Measurements from ENCODE around the gene SMIM13. TPM values are rescaled to one million over a fixed set of nuclear protein-coding genes. Genes with fewer than 3 reads are reported as not detected.

Gene SMIM13
- total and polyA plus RNA-seq, 2 donors (not counting 3 experiments of a cell fraction or from before 2014, with no cell fraction given) = 3.2 to 14.7 TPM

DNA sequence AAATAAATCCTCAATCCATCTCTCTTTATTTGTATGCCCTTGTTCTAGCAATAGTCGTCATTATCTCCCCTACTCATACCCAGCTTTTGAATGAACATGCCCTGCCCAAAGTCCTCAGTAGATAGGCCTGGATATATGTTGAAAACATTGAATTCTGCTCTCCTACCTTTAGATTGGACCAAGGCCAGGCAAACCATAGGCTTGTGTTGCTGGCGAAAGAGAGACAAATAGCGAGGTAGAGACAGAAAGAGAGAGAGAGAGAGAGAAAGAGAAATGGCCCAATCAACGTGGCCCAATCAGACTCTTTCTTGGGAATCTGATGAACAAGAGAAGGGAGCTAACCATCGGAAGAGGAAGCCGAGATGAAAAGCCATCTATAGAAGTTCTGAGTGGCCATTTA, 93.7 kb downstream of the SMIM13 start:
- peaks cover 2% of the 10 kb centered on the region for H3K79me2 ChIP-seq (ENCODE audit: control insufficient read depth, insufficient read depth, low read length)
- no peak overlapping the region for H3K9ac ChIP-seq (replicated peaks; ENCODE audit: extremely low read depth, insufficient read depth, low read length)
- ChIA-PET POLR2A (no interaction called here), CTCF (interaction anchor here (0.8 kb wide), 1 partner anchor 15 kb away, joined by 3 read pairs; no protein-coding TSS in a partner anchor)
- no peak for DNase-seq (ENCODE audit: low read depth, low spot score)
- FAIRE-seq = no peak
- H3K4me3 ChIP-seq (replicated peaks in 1 of 3; ENCODE audit: insufficient read depth in 1 of 3, low read depth in 1 of 3, low read length in 3 of 3) = no peak overlapping the region
- H2AFZ ChIP-seq (ENCODE audit: low read depth, low read length) = no peak overlapping the region
- dilution Hi-C loops (cut with MboI; ENCODE audit: extremely low pct_ligation_motif_present, low sequenced_read_pairs) (no loop called here), intact Hi-C loops (cut with micrococcal nuclease) (no loop called here)
- no peaks in the 10 kb centered on the region for H3K9me1 ChIP-seq (replicated peaks; ENCODE audit: control insufficient read depth, extremely low read depth, insufficient read depth, low read length)
- no peak for TF ChIP-seq GATA2 (IDR thresholded peaks at IDR 0.05; ENCODE audit: insufficient read depth, insufficient read length, low read depth, low read length)
- TF ChIP-seq, protein P1, sequence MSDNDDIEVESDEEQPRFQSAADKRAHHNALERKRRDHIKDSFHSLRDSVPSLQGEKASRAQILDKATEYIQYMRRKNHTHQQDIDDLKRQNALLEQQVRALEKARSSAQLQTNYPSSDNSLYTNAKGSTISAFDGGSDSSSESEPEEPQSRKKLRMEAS (IDR thresholded peaks at IDR 0.05; ENCODE audit: insufficient read depth, insufficient read length) = no peak
- TF ChIP-seq, protein P2, sequence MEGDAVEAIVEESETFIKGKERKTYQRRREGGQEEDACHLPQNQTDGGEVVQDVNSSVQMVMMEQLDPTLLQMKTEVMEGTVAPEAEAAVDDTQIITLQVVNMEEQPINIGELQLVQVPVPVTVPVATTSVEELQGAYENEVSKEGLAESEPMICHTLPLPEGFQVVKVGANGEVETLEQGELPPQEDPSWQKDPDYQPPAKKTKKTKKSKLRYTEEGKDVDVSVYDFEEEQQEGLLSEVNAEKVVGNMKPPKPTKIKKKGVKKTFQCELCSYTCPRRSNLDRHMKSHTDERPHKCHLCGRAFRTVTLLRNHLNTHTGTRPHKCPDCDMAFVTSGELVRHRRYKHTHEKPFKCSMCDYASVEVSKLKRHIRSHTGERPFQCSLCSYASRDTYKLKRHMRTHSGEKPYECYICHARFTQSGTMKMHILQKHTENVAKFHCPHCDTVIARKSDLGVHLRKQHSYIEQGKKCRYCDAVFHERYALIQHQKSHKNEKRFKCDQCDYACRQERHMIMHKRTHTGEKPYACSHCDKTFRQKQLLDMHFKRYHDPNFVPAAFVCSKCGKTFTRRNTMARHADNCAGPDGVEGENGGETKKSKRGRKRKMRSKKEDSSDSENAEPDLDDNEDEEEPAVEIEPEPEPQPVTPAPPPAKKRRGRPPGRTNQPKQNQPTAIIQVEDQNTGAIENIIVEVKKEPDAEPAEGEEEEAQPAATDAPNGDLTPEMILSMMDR (IDR thresholded peaks at IDR 0.05; ENCODE audit: extremely low read depth in 1 of 2, insufficient read depth in 1 of 2, low read depth in 1 of 2, low read length in 2 of 2) = no peak
- no peak for TF ChIP-seq POLR2AphosphoS5 (IDR thresholded peaks at IDR 0.05; ENCODE audit: insufficient read depth, low read depth, low read length)
- no peak for TF ChIP-seq FOS (IDR thresholded peaks at IDR 0.05; ENCODE audit: borderline replicate concordance, insufficient read depth, low read length)
- no peaks in the 10 kb centered on the region for H3K9me3 ChIP-seq (replicated peaks; ENCODE audit: control insufficient read depth, insufficient read depth, low read length)
- H3K27ac ChIP-seq (ENCODE audit: insufficient read depth, low read depth, low read length) = no peak overlapping the region
- H3K4me1 ChIP-seq (ENCODE audit: control insufficient read depth, extremely low read depth, insufficient read depth, low read length) = no peaks in the 10 kb centered on the region
- BruUV-seq (replicated peaks) = no TSS peak
- H3K27me3 ChIP-seq (ENCODE audit: control insufficient read depth in 2 of 2, insufficient read depth in 2 of 2, low read length in 2 of 2) = no peaks in the 10 kb centered on the region
- peaks cover 3% of the 10 kb centered on the region for H4K20me1 ChIP-seq (replicated peaks; ENCODE audit: control insufficient read depth, extremely low read depth, insufficient read depth, low read length)
- peaks cover 39 to 49% of the 10 kb centered on the region in 2 experiments for H3K36me3 ChIP-seq (ENCODE audit: control insufficient read depth in 2 of 2, extremely low read depth in 1 of 2, insufficient read depth in 2 of 2, low read length in 2 of 2)
- no peak overlapping the region for H3K4me2 ChIP-seq (ENCODE audit: insufficient read depth, low read length)

Small RNA genes lying within 50 kb of the gene (small RNA-seq; reads per million reads assigned to genes)
- not detected for gene AL136139.1 (ENCODE audit: insufficient read depth, insufficient read length, low read depth, low replicate concordance)

Other genes starting within 250 kb of the SMIM13 start
- not detected in 2 replicates for gene GCM2, start 211.8 kb upstream of the SMIM13 start, total RNA-seq
- gene GCM2, start 211.8 kb upstream of the SMIM13 start, polyA plus RNA-seq = not detected in 2 replicates
- not detected in 2 replicates for gene SYCP2L, start 206.8 kb upstream of the SMIM13 start, total RNA-seq
- gene SYCP2L, start 206.8 kb upstream of the SMIM13 start, polyA plus RNA-seq = not detected in 2 replicates
- not detected in 2 replicates for gene ELOVL2, start 49.5 kb upstream of the SMIM13 start, total RNA-seq
- gene ELOVL2, start 49.5 kb upstream of the SMIM13 start, polyA plus RNA-seq = not detected in 2 replicates
- not detected in 2 replicates for gene ERVFRD-1, start 17.9 kb downstream of the SMIM13 start, total RNA-seq
- not detected in 2 replicates for gene ERVFRD-1, start 17.9 kb downstream of the SMIM13 start, polyA plus RNA-seq
- gene NEDD9, start 138.8 kb downstream of the SMIM13 start, total RNA-seq = 55.2 and 73.0 TPM in 2 replicates
- 61.0 and 69.8 TPM in 2 replicates for gene NEDD9, start 138.8 kb downstream of the SMIM13 start, polyA plus RNA-seq